ENCODE measurements around the gene AHDC1. TPM values are rescaled to one million over a fixed set of nuclear protein-coding genes. Genes with fewer than 3 reads are reported as not detected.

The AHDC1 gene
- total and polyA plus RNA-seq, 9 of the 15 experiments (the other 6 are each of a cell fraction or from before 2014, with no cell fraction given): 0.21 to 36.4 (median 4.7) TPM

DNA sequence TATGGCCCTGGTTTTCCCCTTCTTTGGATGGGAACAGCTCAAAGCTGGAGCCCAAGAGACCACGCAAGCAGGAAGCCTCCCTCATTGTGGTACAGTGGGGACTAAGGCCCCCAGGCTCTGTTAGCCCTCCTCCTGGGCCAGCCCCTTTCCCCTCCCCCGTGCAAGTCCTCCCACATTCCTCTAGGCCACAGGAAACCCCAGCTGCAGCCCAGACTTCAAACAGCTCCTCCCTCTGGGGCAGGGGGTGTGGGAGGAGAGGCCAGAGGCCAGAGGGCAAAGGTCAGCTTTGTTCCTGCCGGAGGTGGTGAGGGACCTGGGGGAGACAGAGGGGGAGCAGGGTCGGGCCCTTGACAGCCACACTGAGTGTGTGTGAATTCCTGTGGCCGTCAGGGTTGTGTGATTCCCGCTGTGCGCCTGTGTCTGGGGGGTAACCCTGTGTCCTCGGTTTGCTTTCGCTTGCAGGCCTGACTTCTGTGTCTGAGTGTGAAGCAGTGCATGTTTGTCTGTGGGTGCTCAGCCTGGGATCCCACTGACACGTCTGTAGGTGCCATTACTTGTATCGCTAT lies 3.4 kb upstream of the AHDC1 start (continued):
- TF ChIP-seq SP2 (IDR thresholded peaks at IDR 0.05; ENCODE audit: extremely low read depth, low read depth, low read length, poor library complexity, severe bottlenecking) (no peak), SMARCA4 (IDR thresholded peaks at IDR 0.05) (peak; percentile 40; the same call in 1 of the 2 replicates), TRIM28 (IDR thresholded peaks at IDR 0.05) (no peak), RBFOX2 (IDR thresholded peaks at IDR 0.05; ENCODE audit: low read depth, low read length) (0 out of 2 replicates have a peak, but pooled peaks have one; percentile 15), SLC30A9 (CRISPR knock-in tag; IDR thresholded peaks at IDR 0.05) (no peak), CHCHD3 (CRISPR knock-in tag; IDR thresholded peaks at IDR 0.05) (no peak), RCOR1 (IDR thresholded peaks at IDR 0.05; ENCODE audit: borderline replicate concordance in 1 of 2, low read depth in 2 of 2, low read length in 2 of 2) (peak in 1 of 2 experiments; percentile 55; a peak in 2 of 4 replicates), CC2D1A (IDR thresholded peaks at IDR 0.05) (no peak), NR2C1 (IDR thresholded peaks at IDR 0.05) (peak; percentile 98), NR2C1 (tag; IDR thresholded peaks at IDR 0.05) (peak; percentile 99), HNRNPK (IDR thresholded peaks at IDR 0.05; ENCODE audit: low read depth, low read length, poor library complexity, severe bottlenecking) (no peak), ZNF551 (CRISPR knock-in tag; IDR thresholded peaks at IDR 0.05) (no peak), CCNT2 (IDR thresholded peaks at IDR 0.05; ENCODE audit: borderline replicate concordance, extremely low read depth, insufficient read length, low read depth, low read length) (no peak), CXXC5 (CRISPR knock-in tag; IDR thresholded peaks at IDR 0.05) (0 out of 2 replicates have a peak, but pooled peaks have one; percentile 22), ZNF717 (CRISPR knock-in tag; IDR thresholded peaks at IDR 0.05) (no peak), ZNF766 (CRISPR knock-in tag; conservative IDR thresholded peaks at IDR 0.05) (peak; percentile 48), TEAD4 (IDR thresholded peaks at IDR 0.05; ENCODE audit: low read length) (peak; percentile 59), TEAD4 (CRISPR knock-in tag; IDR thresholded peaks at IDR 0.05; ENCODE audit: borderline replicate concordance) (no peak), EZH2 (IDR thresholded peaks at IDR 0.05; ENCODE audit: borderline replicate concordance, low read depth, low read length) (no peak), RNF2 (IDR thresholded peaks at IDR 0.05) (peak; percentile 49; the same call in 1 of the 2 replicates), HDAC1 (IDR thresholded peaks at IDR 0.05) (peak in 1 of 2 experiments; percentile 45; a peak in 1 of 4 replicates), MAFG (tag; conservative IDR thresholded peaks at IDR 0.05) (no peak), ATF1 (CRISPR knock-in tag; IDR thresholded peaks at IDR 0.05) (no peak), ATF1 (tag; IDR thresholded peaks at IDR 0.05) (no peak), ZNF699 (CRISPR knock-in tag; IDR thresholded peaks at IDR 0.05; ENCODE audit: insufficient replicate concordance) (no peak)
- TF ChIP-seq, protein P1, sequence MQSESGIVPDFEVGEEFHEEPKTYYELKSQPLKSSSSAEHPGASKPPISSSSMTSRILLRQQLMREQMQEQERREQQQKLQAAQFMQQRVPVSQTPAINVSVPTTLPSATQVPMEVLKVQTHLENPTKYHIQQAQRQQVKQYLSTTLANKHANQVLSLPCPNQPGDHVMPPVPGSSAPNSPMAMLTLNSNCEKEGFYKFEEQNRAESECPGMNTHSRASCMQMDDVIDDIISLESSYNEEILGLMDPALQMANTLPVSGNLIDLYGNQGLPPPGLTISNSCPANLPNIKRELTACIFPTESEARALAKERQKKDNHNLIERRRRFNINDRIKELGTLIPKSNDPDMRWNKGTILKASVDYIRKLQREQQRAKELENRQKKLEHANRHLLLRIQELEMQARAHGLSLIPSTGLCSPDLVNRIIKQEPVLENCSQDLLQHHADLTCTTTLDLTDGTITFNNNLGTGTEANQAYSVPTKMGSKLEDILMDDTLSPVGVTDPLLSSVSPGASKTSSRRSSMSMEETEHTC (IDR thresholded peaks at IDR 0.05): no peak
- TF ChIP-seq, protein P2, sequence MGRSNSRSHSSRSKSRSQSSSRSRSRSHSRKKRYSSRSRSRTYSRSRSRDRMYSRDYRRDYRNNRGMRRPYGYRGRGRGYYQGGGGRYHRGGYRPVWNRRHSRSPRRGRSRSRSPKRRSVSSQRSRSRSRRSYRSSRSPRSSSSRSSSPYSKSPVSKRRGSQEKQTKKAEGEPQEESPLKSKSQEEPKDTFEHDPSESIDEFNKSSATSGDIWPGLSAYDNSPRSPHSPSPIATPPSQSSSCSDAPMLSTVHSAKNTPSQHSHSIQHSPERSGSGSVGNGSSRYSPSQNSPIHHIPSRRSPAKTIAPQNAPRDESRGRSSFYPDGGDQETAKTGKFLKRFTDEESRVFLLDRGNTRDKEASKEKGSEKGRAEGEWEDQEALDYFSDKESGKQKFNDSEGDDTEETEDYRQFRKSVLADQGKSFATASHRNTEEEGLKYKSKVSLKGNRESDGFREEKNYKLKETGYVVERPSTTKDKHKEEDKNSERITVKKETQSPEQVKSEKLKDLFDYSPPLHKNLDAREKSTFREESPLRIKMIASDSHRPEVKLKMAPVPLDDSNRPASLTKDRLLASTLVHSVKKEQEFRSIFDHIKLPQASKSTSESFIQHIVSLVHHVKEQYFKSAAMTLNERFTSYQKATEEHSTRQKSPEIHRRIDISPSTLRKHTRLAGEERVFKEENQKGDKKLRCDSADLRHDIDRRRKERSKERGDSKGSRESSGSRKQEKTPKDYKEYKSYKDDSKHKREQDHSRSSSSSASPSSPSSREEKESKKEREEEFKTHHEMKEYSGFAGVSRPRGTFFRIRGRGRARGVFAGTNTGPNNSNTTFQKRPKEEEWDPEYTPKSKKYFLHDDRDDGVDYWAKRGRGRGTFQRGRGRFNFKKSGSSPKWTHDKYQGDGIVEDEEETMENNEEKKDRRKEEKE (IDR thresholded peaks at IDR 0.05; ENCODE audit: borderline replicate concordance in 1 of 2, control insufficient read depth in 1 of 2, low read depth in 2 of 2, low read length in 1 of 2): no peak

Measured in K562 (cell line).